Astrocyte of the cerebellum (primary cell): ENCODE data around the gene NCOA6.
"Not testable (repeated sequence)": the region's sequence is repeated elsewhere in the genome, so short reads cannot be mapped to it uniquely, and the experiment has no call there.

Source experiments
- DNase-seq: peaks from one replicate; pipeline ENCODE4 v3.0.0-alpha.2; 2011; ENCODE audit warnings: low read depth
- H3K4me3 ChIP-seq: 2 replicates; pipeline ENCODE4 v1.5.1; 2011; ENCODE audit warnings: mild to moderate bottlenecking, low read depth, low read length, moderate library complexity
- CTCF ChIP-seq: IDR thresholded peaks from 2 replicates; pipeline ENCODE4 v1.5.1; 2012; ENCODE audit warnings: low read length, low read depth, moderate library complexity, mild to moderate bottlenecking; ENCODE audit errors: missing control alignments
- in situ Hi-C: cut with HindIII; loops from 2 replicates; pipeline ENCODE4 v1.10.0; 2017; ENCODE audit warnings: low sequenced_read_pairs

The NCOA6 gene

GRCh38 chr20:34798328-34798727 lies 27.1 kb downstream of the NCOA6 start:
- TF ChIP-seq CTCF: no peak
- in situ Hi-C loops: no loop called here
- DNase-seq: no peak
- no peak overlapping the region for H3K4me3 ChIP-seq

DNA sequence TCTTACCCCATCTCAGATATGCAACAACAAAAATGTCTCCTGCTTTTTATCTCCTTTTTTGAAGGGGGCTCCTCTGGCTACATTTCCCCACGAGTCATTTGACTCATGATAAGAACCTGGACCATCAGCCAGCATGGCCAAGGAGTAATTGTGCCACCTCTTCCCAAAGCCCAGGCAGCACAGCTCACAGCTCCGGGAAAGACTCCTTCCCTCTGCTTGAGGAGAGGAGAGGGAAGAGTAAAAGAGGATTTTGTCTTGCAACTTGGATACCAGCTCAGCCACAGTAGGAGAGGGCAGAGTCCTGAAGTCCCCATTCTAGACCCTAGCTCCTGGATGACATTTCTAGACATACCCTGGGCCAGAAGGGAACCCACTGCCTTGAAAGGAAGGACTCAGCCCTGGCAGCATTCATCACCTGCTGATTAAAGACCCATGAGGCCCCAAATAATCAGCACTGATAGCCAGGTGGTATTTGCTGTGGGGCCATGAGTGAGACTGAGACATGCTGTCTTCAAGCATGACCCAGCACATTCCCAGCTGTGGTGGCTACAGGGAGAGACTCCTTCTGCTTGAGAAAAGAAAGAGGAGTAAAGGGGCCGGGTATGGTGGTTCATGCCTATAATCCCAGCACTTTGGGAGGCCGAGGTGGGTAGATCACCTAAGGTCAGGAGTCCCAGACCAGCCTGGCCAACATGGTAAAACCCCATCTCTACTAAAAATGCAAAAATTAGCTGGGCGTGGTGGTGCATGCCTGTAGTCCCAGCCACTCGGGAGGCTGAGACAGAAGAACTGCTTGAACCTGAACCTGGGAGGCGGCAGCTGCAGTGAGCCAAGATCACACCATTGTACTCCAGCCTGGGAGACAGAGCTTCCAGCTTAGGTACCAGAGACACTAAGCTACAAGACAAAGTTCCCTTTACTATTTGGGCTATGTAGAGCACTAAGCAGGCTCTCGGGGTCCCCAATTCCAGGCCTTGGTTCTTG lies 28.1 kb downstream of the NCOA6 start:
- in situ Hi-C loops: no loop called here
- no peak for DNase-seq
- TF ChIP-seq CTCF: no peak
- no peak overlapping the region for H3K4me3 ChIP-seq

DNA sequence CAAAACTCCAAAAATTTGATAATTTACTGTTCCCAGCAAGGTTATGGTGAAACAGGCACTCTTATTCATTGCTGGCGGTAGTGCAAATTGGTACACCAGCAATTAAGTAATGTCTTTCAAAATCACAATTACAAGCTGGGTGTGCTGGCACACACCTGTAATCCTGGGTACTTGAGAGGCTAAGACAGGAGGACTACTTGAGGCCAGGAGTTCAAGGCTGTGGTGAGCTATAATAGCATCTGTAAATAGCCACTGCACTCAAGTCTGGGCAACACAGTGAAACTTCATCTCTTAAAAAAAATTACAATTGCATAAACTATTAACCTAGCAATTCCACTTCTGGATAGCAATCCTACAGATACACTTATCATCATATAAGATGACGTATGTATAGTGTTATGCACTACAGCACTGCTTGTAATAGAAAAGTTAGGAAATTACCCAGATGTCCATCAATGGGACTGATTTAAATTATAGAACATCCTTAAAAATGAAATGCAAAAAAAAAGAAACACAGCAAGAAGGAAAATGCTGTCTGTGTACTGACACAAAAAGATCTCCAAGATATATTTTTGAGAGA lies 31.4 kb downstream of the NCOA6 start:
- in situ Hi-C loops: no loop called here
- no peak for TF ChIP-seq CTCF
- no peak for DNase-seq
- no peak overlapping the region for H3K4me3 ChIP-seq

DNA sequence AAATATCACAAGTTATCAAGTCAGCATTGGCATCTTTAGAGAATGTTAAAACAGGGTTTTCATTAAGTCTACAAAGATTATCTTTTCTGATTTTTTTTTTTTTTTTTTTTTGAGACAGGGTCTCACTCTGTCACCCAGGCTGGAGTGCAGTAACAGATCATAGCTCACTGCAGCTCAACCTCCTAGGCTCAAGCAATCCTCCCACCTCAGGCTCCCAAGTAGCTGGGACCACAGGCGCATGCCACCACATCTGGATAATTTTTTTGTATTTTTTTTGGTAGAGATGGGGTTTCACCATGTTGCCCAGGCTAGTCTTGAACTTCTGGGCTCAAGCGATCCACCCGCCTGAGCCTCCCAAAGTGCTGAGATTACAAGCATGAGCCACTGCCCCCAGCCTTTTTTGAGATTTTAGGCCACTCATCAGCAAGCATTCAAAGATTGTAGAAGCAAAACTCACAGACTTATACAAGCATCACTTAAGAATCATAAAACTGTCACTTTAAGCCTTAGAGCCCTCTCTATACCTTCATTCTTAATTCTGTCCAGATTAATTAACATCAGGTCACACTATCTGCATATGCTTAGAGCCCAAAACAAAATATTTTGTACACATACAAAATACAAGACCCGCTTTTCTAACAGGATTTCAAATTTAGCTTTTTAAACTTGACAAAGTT lies 32.6 kb downstream of the NCOA6 start:
- no peak overlapping the region for H3K4me3 ChIP-seq
- no peak for TF ChIP-seq CTCF
- in situ Hi-C loops: no loop called here
- DNase-seq: no peak

DNA sequence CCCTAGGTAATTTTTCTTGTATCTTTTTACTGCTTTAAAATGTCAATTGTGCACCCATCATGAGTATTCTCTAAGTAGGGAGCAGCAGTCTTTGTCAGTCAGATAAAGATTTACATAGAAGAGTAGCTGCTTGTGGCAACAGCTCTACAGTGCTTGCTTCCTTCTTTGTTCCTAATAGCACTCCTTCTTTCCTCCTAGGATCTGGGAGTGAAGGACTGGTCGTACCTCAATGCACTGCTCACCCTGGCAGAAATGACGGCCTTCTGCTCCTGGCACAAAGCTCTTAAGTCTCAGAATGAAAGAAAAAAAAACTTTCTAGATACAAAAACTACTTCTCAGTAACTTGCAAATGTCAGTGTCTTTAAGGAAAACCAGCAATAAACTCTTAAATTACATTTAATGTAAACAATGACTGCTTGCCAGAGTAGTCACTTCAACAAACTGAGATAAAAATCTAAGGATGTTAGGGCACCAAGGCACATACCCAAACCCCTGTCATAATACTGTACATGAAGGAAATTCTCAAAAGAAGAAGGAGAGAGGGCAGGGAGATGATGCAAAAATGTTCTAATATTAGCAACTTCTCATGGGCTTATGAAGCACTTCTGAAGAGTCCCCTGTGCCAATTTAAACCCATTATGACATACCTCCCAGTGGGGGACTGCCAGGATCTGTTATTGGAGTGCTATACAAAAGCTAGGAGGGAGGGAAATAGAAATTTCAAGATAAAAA lies 34.0 kb downstream of the NCOA6 start:
- DNase-seq: no peak
- no peak for TF ChIP-seq CTCF
- H3K4me3 ChIP-seq: no peak overlapping the region
- in situ Hi-C loops: no loop called here

GRCh38 chr20:34781220-34781619 lies 44.2 kb downstream of the NCOA6 start:
- no peak for DNase-seq
- TF ChIP-seq CTCF: no peak
- no peak overlapping the region for H3K4me3 ChIP-seq
- in situ Hi-C loops: no loop called here

GRCh38 chr20:34780291-34780690 lies 45.2 kb downstream of the NCOA6 start:
- H3K4me3 ChIP-seq, in situ Hi-C loops, DNase-seq: not testable (repeated sequence)
